Neural progenitor cell (in vitro differentiated cells): ENCODE results near the gene TANC1. TPM values are rescaled to one million over a fixed set of nuclear protein-coding genes. Genes with fewer than 3 reads are reported as not detected.
A peak's percentile ranks its signal among the peaks of the same experiment; 100 is the strongest.

ENCODE experiments used
- DNase-seq: peaks from one replicate; pipeline ENCODE4 v3.0.0-alpha.2; 2016; ENCODE audit warnings: low spot score
- H2AFZ ChIP-seq: fragments of 200-600 bp; sonication (generic); replicated peaks from 2 replicates; pipeline ENCODE4 v1.6.1; 2016; ENCODE audit warnings: antibody characterized with exemption
- H3F3A ChIP-seq: fragments of 200-600 bp; sonication (generic); 2 replicates; pipeline ENCODE4 v1.6.1; 2016; ENCODE audit warnings: antibody characterized with exemption, low read depth
- H3K27ac ChIP-seq: fragments of 200-600 bp; sonication (generic); 2 replicates; pipeline ENCODE4 v1.5.1; 2016; ENCODE audit warnings: mild to moderate bottlenecking
- H3K27me3 ChIP-seq: fragments of 200-600 bp; sonication (generic); 2 replicates; pipeline ENCODE4 v1.6.1; 2016; ENCODE audit warnings: mild to moderate bottlenecking, moderate library complexity
- H3K36me3 ChIP-seq: fragments of 200-600 bp; sonication (generic); 2 replicates; pipeline ENCODE4 v1.5.1; 2016
- H3K4me1 ChIP-seq: fragments of 200-600 bp; sonication (generic); 2 replicates; pipeline ENCODE4 v1.6.1; 2016; ENCODE audit warnings: mixed run types
- H3K4me2 ChIP-seq: fragments of 200-600 bp; sonication (generic); 2 replicates; pipeline ENCODE4 v1.6.1; 2016
- H3K4me3 ChIP-seq: fragments of 200-600 bp; sonication (generic); 2 replicates; pipeline ENCODE4 v1.5.1; 2016
- H3K79me2 ChIP-seq: fragments of 200-600 bp; sonication (generic); 2 replicates; pipeline ENCODE4 v1.6.1; 2016; ENCODE audit warnings: low read depth
- H3K9ac ChIP-seq: fragments of 200-600 bp; sonication (generic); 2 replicates; pipeline ENCODE4 v1.6.1; 2016
- H3K9me3 ChIP-seq: fragments of 200-600 bp; sonication (generic); 2 replicates; pipeline ENCODE4 v1.5.1; 2016; ENCODE audit warnings: low read depth
- H4K20me1 ChIP-seq: fragments of 200-600 bp; sonication (generic); 2 replicates; pipeline ENCODE4 v1.6.1; 2016; ENCODE audit warnings: low read depth
- H3K27ac Mint-ChIP-seq: 3 replicates; pipeline ENCODE4 v1.8.0; 2021; ENCODE audit warnings: mixed read lengths
- H3K27me3 Mint-ChIP-seq: 2 replicates; pipeline ENCODE4 v1.8.0; 2022; ENCODE audit warnings: low read depth, mild to moderate bottlenecking, inconsistent platforms, moderate library complexity, mixed read lengths; ENCODE audit not compliant: insufficient read depth
- H3K36me3 Mint-ChIP-seq: 3 replicates; pipeline ENCODE4 v1.8.0; 2021; ENCODE audit warnings: mixed read lengths
- H3K4me1 Mint-ChIP-seq: 3 replicates; pipeline ENCODE4 v1.8.0; 2021; ENCODE audit warnings: mixed read lengths
- H3K4me3 Mint-ChIP-seq: 3 replicates; pipeline ENCODE4 v1.8.0; 2021; ENCODE audit warnings: mild to moderate bottlenecking, moderate library complexity, mixed read lengths
- H3K9me3 Mint-ChIP-seq: 3 replicates; pipeline ENCODE4 v1.8.0; 2020; ENCODE audit warnings: mixed read lengths
- EZH2 ChIP-seq: fragments of 200-600 bp; sonication (generic); IDR thresholded peaks from 2 replicates; pipeline ENCODE4 v1.6.1; 2017; ENCODE audit warnings: antibody characterized with exemption, mild to moderate bottlenecking, moderate library complexity
- EZH2phosphoT487 ChIP-seq: fragments of 200-600 bp; sonication (generic); IDR thresholded peaks from 2 replicates; pipeline ENCODE4 v1.6.1; 2017; ENCODE audit warnings: antibody characterized with exemption
- total RNA-seq: library from RNA; depleted of rRNA; stranded (reverse); fragments of >200 nt; gene quantifications from 2 replicates; pipeline ENCODE4 v1.2.3, GENCODE V29; 2015; ENCODE audit warnings: low replicate concordance
- TF ChIP-seq, protein P1 (sequence below): fragments of 200-600 bp; sonication (generic); IDR thresholded peaks from 2 replicates; pipeline ENCODE4 v1.5.1; 2017; ENCODE audit warnings: antibody characterized with exemption, mild to moderate bottlenecking

The TANC1 gene
- total RNA-seq, 1 donor from 2014 or later: 11.9 TPM

DNA sequence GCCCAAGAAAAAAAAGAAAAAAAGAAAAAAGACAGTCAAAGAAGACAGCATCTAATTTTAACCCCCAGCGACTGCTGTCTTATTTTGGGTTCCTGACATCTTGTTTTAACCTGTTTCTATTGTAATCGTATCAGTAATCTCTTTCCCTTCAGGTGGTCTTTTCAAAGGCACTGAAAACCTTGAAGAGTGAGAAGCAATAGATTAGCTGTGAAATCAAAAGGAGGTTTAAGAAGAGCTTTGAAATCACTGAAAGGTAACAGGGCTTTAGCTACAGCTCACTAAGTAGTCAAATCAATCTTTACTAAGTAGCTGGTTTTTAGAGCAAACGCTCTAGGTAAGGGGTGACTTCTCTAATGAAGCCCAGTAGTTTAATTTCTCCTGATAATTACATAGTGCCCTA, 5.4 kb upstream of the TANC1 start:
- peak overlapping the region; percentile 72 for H3K4me2 ChIP-seq
- no peak overlapping the region for H2AFZ ChIP-seq
- Mint-ChIP-seq H3K36me3 (peaks cover 2% of the 10 kb centered on the region), H3K9me3 (no peaks in the 10 kb centered on the region), H3K27ac (no peak overlapping the region), H3K4me1 (peaks cover 51% of the 10 kb centered on the region), H3K4me3 (peak overlapping the region; percentile 7), H3K27me3 (peaks cover 3% of the 10 kb centered on the region)
- peaks cover 53% of the 10 kb centered on the region for H3K27me3 ChIP-seq
- no peaks in the 10 kb centered on the region for H3K9me3 ChIP-seq
- H4K20me1 ChIP-seq: no peaks in the 10 kb centered on the region
- peak overlapping the region; percentile 31 for H3K27ac ChIP-seq
- H3F3A ChIP-seq: peaks cover 50% of the 10 kb centered on the region
- peak; percentile 81 for DNase-seq
- no peak overlapping the region for H3K9ac ChIP-seq
- H3K36me3 ChIP-seq: no peaks in the 10 kb centered on the region
- no peak for TF ChIP-seq EZH2
- peak; percentile 98 for TF ChIP-seq EZH2phosphoT487
- peak overlapping the region; percentile 19 for H3K4me3 ChIP-seq
- H3K79me2 ChIP-seq: no peaks in the 10 kb centered on the region
- H3K4me1 ChIP-seq: peaks cover 45% of the 10 kb centered on the region

DNA sequence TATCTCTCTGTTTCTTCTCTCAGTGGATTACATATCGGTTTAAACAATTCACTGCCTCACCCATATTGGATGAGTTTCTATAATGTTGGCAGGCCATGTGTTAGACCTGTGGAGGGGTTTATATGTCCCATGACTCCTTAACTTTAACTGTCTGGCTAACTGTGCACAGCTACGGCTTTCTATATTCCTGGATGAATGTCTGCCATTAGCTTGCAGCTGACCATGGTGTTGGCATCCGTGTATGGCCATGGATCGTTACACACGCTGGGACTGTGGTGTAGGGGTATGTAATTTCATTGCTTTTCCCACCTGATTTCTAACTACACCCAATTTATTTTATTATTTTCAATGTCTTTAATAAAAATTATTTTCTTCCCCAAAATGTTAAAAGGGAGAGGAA, 3.3 kb upstream of the TANC1 start:
- H3K9me3 Mint-ChIP-seq: no peaks in the 10 kb centered on the region
- peaks cover 58% of the 10 kb centered on the region for H3K4me1 Mint-ChIP-seq
- Histone ChIP-seq H3K27ac (no peak overlapping the region), H3K4me2 (no peak overlapping the region), H3F3A (peaks cover 63% of the 10 kb centered on the region), H3K4me3 (no peak overlapping the region), H2AFZ (no peak overlapping the region), H3K27me3 (peaks cover 63% of the 10 kb centered on the region), H3K79me2 (no peaks in the 10 kb centered on the region), H3K36me3 (no peaks in the 10 kb centered on the region), H3K9me3 (no peaks in the 10 kb centered on the region), H4K20me1 (peaks cover 9% of the 10 kb centered on the region), H3K4me1 (peaks cover 50% of the 10 kb centered on the region), H3K9ac (no peak overlapping the region)
- H3K4me3 Mint-ChIP-seq: no peak overlapping the region
- H3K27me3 Mint-ChIP-seq: peaks cover 8% of the 10 kb centered on the region
- no peaks in the 10 kb centered on the region for H3K36me3 Mint-ChIP-seq
- no peak overlapping the region for H3K27ac Mint-ChIP-seq
- DNase-seq: no peak
- TF ChIP-seq, protein P1, sequence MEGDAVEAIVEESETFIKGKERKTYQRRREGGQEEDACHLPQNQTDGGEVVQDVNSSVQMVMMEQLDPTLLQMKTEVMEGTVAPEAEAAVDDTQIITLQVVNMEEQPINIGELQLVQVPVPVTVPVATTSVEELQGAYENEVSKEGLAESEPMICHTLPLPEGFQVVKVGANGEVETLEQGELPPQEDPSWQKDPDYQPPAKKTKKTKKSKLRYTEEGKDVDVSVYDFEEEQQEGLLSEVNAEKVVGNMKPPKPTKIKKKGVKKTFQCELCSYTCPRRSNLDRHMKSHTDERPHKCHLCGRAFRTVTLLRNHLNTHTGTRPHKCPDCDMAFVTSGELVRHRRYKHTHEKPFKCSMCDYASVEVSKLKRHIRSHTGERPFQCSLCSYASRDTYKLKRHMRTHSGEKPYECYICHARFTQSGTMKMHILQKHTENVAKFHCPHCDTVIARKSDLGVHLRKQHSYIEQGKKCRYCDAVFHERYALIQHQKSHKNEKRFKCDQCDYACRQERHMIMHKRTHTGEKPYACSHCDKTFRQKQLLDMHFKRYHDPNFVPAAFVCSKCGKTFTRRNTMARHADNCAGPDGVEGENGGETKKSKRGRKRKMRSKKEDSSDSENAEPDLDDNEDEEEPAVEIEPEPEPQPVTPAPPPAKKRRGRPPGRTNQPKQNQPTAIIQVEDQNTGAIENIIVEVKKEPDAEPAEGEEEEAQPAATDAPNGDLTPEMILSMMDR: no peak
- no peak for TF ChIP-seq EZH2
- no peak for TF ChIP-seq EZH2phosphoT487

DNA sequence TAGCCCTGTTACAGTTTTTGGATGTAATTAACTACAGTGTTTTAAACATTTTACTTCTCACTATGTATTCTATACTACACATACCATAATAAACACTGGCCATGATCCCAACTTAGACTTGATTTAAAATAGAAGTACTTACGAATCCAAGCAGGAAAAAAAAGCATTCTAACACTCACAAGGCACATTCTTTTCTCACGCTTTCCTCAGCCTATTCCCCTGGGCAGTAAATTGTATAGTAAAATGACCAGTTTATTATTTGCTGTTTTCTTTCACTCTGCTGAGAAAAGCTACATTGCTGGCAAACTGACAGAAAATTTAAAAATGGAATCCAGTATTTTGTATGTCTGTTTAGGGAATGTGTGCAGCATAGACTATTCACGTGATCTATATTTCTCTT, 2.8 kb upstream of the TANC1 start:
- H3K36me3 ChIP-seq: no peaks in the 10 kb centered on the region
- TF ChIP-seq EZH2: no peak
- TF ChIP-seq, protein P1: no peak
- TF ChIP-seq EZH2phosphoT487: no peak
- H3K9ac ChIP-seq: no peak overlapping the region
- H3K27ac ChIP-seq: no peak overlapping the region
- no peak overlapping the region for H3K4me2 ChIP-seq
- Mint-ChIP-seq H3K27ac (no peak overlapping the region), H3K4me3 (no peak overlapping the region), H3K27me3 (peaks cover 8% of the 10 kb centered on the region), H3K9me3 (no peaks in the 10 kb centered on the region), H3K4me1 (peaks cover 63% of the 10 kb centered on the region), H3K36me3 (no peaks in the 10 kb centered on the region)
- no peak for DNase-seq
- H2AFZ ChIP-seq: no peak overlapping the region
- peaks cover 47% of the 10 kb centered on the region for H3K4me1 ChIP-seq
- H3K4me3 ChIP-seq: no peak overlapping the region
- no peaks in the 10 kb centered on the region for H3K9me3 ChIP-seq
- peaks cover 14% of the 10 kb centered on the region for H4K20me1 ChIP-seq
- H3F3A ChIP-seq: peaks cover 59% of the 10 kb centered on the region
- peaks cover 64% of the 10 kb centered on the region for H3K27me3 ChIP-seq
- no peaks in the 10 kb centered on the region for H3K79me2 ChIP-seq

DNA sequence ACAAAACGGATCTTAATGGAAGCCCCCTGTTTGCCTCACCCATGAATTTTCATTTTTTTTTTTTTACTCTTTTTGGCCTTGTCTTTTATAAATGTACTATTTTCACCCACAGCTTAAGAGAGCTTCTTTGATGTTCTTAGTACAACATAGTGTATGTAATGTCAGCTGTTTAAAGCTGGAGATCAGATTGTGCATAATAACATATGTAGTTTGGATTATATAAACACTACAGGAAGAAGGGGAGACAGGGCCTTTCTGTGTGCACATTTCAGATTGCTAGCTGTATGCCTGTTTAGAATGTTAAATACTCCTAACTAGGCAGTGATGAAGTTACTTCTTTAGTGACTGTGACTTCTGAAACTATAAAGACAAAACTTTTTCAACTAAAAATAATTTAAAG, 2.1 kb upstream of the TANC1 start:
- Mint-ChIP-seq H3K4me1 (peaks cover 63% of the 10 kb centered on the region), H3K27ac (no peak overlapping the region)
- no peak overlapping the region for H3K9ac ChIP-seq

More for the DNA sequence above, 2.1 kb upstream of the TANC1 start:
- H3K4me2 ChIP-seq: no peak overlapping the region
- H3F3A ChIP-seq: peaks cover 59% of the 10 kb centered on the region
- H3K27me3 Mint-ChIP-seq: peaks cover 8% of the 10 kb centered on the region
- peaks cover 69% of the 10 kb centered on the region for H3K27me3 ChIP-seq
- H3K4me1 ChIP-seq: peaks cover 47% of the 10 kb centered on the region
- H3K36me3 Mint-ChIP-seq: no peaks in the 10 kb centered on the region
- no peak overlapping the region for H2AFZ ChIP-seq
- peaks cover 21% of the 10 kb centered on the region for H4K20me1 ChIP-seq
- TF ChIP-seq, protein P1: no peak
- no peak for TF ChIP-seq EZH2phosphoT487
- TF ChIP-seq EZH2: no peak
- H3K27ac ChIP-seq: no peak overlapping the region
- H3K79me2 ChIP-seq: no peaks in the 10 kb centered on the region
- H3K4me3 Mint-ChIP-seq: no peak overlapping the region
- H3K36me3 ChIP-seq: no peaks in the 10 kb centered on the region
- DNase-seq: no peak
- no peaks in the 10 kb centered on the region for H3K9me3 ChIP-seq
- H3K9me3 Mint-ChIP-seq: no peaks in the 10 kb centered on the region
- no peak overlapping the region for H3K4me3 ChIP-seq
